Lung microvascular endothelial cell (primary cell): ENCODE data around the gene PAWR. TPM values are rescaled to one million over a fixed set of nuclear protein-coding genes. Genes with fewer than 3 reads are reported as not detected.
A peak's percentile ranks its signal among the peaks of the same experiment; 100 is the strongest.
"Not testable (repeated sequence)": the region's sequence is repeated elsewhere in the genome, so short reads cannot be mapped to it uniquely, and the experiment has no call there.

ENCODE experiments used
- DNase-seq, 2 donors: peaks; one replicate each; pipeline versions ENCODE4 v3.0.0 to v3.0.0-alpha.2; 2010; ENCODE audit warnings: low read depth in 2 of 2
- total RNA-seq: library from RNA; depleted of rRNA; stranded (reverse); fragments of >200 nt; gene quantifications from 2 replicates; pipeline ENCODE4 v1.2.1, GENCODE V29; 2014

The PAWR gene
- total RNA-seq, 1 donor from 2014 or later, result 128 TPM

DNA sequence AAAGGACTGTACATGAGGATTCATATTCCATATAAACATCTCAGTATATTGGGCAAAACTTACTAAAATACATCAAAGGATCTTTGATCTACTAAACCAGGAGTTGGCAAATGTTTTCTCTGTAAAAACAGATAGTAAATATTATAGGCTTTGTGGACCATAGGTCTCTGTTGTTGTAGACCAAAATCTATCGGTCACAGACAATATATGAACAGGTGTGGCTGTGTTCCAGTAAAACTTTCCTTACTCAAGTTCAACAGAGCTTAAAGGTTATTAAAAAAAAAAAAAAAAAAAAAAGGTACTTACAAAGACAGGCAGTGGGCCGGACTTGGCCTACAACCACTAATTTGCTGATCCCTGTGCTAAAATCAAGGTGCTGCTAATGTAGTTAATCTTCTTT is 40.3 kb downstream of the PAWR start:
- no peak for DNase-seq

DNA sequence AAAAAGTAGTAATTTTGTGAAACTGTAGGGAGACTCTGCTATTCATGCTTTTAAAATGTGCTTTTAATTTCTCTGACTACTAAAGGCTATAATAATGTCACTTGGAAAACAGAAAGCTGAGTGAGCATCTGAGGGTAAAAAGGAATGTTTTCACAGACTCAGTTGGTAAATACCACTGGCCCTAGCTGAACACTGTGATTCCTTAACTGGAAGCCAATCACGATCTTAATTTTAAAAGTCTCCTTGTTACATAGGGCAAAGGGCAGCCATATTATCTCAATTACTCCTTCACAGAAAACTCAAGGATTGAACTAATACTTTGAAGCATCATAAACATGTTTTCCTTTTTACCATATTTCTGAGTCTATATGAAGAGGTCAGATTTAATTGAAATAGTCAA is 41.9 kb downstream of the PAWR start:
- no peak for DNase-seq

DNA sequence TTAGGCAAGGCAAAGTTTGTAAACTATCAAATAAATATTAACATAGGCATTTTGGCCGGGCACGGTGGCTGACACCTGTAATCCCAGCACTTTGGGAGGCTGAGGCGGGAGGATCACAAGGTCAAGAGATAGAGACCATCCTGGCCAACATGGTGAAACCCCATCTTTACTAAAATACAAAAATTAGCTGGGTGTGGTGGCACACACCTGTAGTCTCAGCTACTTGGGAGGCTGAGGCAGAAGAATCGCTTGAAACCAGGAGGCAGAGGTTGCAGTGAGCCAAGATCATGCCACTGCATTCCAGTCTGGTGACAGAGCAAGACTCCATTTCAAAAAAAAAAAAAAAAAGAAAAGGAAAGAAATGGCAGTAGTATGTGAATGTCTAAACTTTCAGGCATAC is 43.9 kb downstream of the PAWR start:
- not testable (repeated sequence) for DNase-seq

DNA sequence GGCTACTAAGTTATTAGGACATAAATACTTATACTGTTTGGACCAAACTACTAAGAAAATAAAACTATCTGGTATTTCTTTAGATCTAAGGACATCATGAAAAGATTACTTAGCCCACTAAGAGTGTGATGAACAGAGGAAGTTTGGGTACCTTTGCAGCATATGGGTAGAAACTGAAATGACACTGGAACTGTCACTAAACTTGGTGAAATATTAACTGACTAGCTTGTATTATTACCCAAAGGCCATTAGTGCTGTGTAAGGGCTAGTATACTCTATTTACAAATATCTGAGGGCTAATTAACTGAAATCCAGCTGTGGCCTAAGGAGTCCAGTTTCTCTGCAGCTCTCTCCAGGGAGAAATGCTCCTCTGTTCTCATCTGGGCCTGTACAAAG is 45.5 kb downstream of the PAWR start:
- no peak for DNase-seq

DNA sequence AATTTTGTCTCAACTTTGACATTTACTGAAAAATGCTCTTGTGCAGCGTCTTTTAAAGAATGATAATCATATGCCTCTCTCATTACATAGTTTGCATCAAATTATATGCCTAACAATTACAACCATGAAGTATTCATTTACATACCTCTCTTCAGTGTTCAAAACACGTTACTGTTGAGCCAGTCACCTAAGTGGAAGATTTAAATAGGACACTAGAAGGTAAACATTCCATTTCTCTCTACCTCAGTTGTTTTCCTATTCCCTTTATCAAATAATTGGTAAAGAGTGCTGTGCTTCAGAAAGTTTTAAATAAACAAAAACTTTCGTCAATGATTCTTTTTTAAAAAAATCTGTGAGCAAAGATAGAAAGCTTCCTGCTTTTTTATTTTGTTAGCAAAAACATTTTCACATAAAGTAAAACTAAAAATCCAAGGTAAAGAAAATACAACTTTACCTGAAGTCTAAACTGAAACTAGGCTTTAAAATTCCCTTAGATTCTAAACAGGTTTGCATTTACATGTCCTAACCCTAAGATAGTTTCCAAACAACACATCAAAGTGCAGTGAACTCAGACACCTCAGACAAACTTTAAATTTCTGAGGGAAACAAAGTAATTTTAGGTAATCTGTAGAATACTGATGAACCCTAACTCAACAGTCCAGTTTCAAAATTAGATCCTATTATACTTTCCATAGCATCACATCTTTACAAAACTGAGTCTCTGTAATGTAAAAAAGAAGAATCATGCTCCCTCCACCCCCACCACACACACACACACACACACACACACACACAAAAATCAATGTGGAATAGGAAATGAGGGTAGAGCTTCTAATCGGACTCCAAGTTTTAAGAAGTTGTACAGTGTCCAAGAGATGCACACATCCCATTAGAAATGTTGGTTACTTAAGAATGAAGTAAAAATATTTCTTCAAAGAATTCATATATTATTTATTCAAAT is 46.2 kb downstream of the PAWR start:
- DNase-seq, result no peak

- no peak for DNase-seq
Observed at GRCh38 chr12:79643821-79644220, 46.9 kb downstream of the PAWR start.

DNA sequence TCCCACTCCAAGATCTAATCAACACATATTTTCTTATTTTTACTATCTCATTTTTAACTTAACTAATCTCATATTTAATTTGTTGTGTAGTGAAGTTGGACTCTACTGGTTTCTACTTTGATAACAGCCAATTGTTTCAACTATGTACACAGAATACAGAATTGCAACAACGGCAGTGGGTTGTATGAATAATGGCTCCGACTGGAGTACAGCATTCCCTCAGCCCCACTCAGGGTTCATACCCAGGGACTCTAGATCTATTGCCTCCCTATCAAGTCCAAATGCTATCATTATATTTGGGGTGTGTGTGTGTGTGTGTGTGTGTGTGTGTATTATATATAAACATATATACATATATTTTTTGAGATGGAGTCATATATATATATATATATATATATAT is 52.3 kb downstream of the PAWR start:
- no peak for DNase-seq

DNA sequence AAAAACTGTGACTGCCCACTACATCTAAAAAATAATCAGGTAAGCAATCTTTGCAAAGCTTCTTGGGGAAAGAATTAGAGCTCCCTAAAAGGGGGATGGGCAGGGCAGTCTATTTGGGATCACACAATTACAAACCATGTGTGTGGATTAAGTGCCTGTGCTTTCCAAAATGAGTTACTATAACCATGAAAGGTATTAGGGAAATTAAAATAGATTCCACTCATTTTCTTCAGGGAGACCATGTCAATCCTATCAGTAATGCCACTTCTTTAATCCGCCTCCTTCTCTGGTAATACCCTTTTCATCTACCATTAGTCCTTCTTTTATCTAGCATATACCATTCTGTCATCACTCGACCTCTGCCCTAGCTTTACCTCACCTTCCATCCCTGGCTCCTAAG is 53.7 kb downstream of the PAWR start:
- no peak for DNase-seq

GRCh38 chr12:79635676-79636075 is 55.1 kb downstream of the PAWR start:
- DNase-seq, result no peak

DNA sequence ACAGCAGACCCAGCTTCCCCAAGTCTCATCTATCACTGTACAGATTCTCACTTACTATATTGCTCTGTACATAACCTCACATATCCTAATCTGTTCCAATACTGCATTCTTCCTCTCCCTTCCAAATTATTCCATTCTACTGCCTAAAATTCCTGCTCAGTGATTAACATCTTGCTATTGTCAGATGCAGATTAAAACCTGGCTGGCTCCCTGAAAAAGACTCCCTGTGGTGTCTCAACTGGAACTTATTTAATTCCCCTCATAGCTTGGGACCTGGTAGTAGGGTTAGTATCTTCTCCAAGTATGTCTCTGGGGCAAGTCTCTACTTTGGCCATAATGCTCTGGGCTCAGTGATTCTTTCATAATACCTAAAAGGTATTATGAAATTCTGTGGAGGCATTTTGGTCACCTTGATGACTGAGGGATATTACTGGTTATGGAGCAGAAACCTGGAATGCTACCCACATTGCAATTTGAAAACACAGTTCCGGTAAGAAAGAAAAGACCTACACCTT is 55.8 kb downstream of the PAWR start:
- DNase-seq, result peak in 1 of 2 donors; percentile 5

DNA sequence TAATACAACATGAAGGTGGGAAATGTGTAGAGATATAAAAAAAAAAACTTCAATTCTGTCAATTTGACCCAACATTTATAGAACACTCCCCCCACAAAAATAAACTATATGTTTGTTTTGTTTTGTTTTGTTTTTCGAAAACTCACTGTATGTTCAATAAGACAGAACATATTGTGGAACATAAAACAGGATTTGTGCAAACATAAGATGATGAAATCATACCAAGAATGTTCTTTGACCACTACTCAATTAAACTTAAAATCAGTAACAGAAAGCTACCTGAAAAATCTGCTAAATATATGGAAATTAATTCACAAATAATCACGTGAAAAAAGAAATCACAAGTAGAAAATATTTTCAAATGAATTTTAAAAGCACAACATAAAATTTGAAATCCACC is 61.2 kb downstream of the PAWR start:
- DNase-seq, result no peak

GRCh38 chr12:79626735-79627134 is 64.0 kb downstream of the PAWR start:
- not testable (repeated sequence) for DNase-seq

DNA sequence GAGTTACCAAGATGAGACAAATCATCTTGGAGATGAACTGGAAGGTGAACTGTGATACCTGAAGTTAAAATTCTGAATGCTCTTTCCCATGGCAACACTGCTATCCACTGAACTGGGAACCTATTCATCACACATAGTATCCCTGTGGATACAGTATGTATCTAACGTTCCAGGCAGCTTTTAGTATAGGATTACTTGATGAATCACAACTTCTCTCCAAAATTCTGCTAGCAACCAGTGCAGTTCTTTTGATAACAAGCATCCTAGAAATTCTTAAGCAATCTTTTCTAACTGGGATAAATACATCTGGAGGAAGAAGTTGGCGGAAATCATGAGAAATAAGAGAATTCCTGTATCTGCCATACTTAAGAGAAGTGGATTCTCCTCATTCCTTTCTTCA is 66.4 kb downstream of the PAWR start:
- no peak for DNase-seq

DNA sequence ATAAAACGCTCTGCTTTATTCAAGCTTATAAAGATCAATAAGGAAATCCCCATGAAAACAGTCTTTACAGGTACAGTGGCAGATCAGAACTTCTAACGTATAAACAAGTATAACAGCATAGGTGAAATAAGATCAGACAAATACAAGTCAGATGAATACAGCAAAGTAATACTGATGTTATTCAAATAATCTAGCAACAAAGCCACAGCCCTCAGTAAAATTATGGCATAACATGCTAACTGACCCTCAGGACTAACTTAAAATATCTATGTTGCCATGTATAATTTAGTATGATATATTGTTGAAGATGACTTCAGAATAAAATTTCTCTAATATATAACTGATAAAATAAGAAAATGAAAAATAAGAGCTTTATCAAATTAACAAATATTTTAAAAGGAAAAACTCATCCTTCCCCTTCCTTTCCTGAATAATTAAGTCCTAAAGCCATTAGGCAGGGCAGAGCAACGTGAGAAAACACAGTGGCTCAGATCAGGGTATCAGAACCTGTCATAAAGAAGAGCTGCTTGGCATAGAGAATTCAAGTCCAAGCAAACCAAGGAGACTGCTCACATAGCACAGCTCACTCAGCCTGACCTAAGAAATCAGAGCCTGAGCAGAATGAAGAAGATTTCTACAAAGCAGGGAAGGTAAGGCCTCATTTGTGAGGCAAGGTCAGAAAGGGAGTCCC is 70.7 kb downstream of the PAWR start:
- no peak for DNase-seq

- peak in 1 of 2 donors; percentile 7 for DNase-seq
Observed at GRCh38 chr12:79618848-79619404, 71.8 kb downstream of the PAWR start.

DNA sequence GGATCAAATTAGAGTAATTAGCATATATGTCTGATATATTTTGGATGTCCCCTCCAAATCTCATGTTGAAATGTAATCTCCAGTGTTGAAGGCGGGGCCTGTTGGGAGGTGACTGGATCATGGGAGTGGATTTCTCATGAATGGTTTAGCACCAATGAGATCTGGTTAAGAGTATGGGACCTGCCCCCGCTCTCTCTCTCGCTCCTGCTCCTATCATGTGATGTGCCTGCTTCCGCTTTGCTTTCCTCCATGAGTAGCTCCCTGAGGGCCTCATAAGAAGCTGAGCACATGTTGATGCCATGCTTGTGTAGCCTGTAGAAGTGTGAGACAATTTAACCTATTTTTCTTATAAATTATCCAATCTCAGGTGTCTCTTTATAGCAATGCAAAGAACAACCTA is 73.1 kb downstream of the PAWR start:
- DNase-seq, result no peak

DNA sequence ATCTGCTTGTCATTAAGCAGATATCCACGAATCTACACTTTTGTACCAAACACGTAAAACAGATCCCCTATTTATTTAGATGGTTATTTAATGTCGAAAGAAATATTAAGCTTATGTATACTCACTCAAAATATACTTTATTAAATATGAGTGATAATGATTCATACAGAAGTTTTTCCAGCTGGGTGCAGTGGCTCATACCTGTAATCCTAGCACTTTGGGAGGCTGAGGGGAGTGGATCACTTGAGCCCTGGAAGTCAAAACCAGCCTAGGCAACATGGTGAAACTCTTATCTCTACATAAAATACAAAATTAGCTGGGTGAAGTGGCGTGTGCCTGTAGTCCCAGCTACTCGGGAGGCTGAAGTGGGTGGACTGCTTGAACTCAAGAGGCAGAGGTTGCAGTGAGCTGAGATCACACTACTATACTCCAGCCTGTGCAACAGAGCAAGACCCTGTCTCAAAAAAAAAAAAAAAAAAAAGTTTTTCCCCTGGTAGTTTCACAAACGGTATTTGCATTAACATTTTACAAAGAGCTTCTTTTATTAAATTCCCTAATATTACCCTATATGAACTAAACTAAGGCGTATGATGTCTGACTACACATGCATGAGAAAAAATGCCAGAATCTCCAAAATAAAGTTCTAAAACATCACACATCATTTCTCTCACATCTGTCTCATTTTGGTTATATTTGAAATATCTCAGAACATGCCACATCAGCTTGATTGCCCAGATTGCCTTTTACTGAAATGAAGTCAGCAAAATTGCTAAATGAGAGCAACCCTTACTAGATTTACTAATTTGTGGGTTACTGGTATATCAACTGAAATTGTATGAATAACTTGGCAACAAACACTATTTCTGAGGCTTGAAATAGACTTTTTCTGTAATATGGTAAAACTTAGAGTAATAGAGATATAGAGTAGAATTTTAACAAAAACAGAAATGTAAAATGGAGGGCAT is 74.9 kb downstream of the PAWR start:
- DNase-seq, result no peak

- DNase-seq, result no peak
Observed at GRCh38 chr12:79614730-79615129, 76.0 kb downstream of the PAWR start.

- no peak for DNase-seq
Observed at GRCh38 chr12:79601908-79602307, 88.9 kb downstream of the PAWR start.

- no peak for DNase-seq
Observed at GRCh38 chr12:79597910-79598309, 92.9 kb downstream of the PAWR start.

DNA sequence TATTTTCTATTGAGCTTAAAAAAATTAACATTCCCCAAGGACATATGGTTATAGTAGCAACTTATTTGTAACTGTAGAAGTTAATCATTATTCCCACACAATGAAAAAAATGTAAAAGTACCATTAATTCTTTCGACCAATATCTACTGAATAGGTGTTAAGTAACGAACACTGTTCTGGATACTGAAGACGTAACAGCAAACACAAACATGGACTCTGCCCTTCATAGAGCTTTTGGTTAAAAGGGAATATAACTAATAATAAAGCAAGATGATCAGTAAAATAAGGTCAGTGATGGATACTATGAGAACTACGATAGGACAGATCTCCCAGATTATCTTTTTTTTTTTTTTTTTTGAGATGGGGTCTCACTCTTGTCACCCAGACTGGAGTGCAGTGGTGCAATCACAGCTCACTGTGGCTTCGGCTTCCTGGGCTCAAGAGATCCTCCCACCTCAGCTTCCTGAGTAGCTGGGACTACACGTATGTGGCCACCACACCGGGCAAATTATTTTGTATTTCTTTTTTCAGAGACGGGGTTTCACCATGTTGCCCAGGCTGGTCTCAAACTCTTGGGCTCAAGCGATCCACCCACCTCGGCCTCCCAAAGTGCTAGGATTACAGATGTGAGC is 93.9 kb downstream of the PAWR start:
- DNase-seq, result no peak
